Stimulated activated CD4-positive, alpha-beta T cell treated with anti-CD3 and anti-CD28 coated beads, Interleukin-4, amount 100 ng/mL, for 4 hours (primary cell): ENCODE results near the gene MACC1.
"Not testable (repeated sequence)": the region's sequence is repeated elsewhere in the genome, so short reads cannot be mapped to it uniquely, and the experiment has no call there.

ENCODE experiments used
- DNase-seq, 2 experiments: peaks; one replicate each; pipeline ENCODE4 v3.0.0-alpha.2; 2020

MACC1 gene

GRCh38 chr7:20165146-20165510 is 52.1 kb downstream of the MACC1 start:
- DNase-seq: no peak

GRCh38 chr7:20164425-20165145 is 52.6 kb downstream of the MACC1 start:
- no peak for DNase-seq

GRCh38 chr7:20162665-20163064 is 54.5 kb downstream of the MACC1 start:
- no peak for DNase-seq

- DNase-seq: no peak
These were observed 57.9 kb downstream of the MACC1 start for GRCh38 chr7:20159226-20159747.

GRCh38 chr7:20158684-20159083 is 58.5 kb downstream of the MACC1 start:
- DNase-seq: no peak

GRCh38 chr7:20157456-20157855 is 59.7 kb downstream of the MACC1 start:
- no peak for DNase-seq

- DNase-seq: no peak
These were observed 63.2 kb downstream of the MACC1 start for GRCh38 chr7:20153999-20154398.

GRCh38 chr7:20153567-20153966 is 63.6 kb downstream of the MACC1 start:
- DNase-seq: no peak

- DNase-seq: no peak
These were observed 64.7 kb downstream of the MACC1 start for GRCh38 chr7:20152511-20152910.

- no peak for DNase-seq
These were observed 65.3 kb downstream of the MACC1 start for GRCh38 chr7:20151708-20152456.

GRCh38 chr7:20146451-20146850 is 70.7 kb downstream of the MACC1 start:
- DNase-seq: no peak

GRCh38 chr7:20144801-20145200 is 72.4 kb downstream of the MACC1 start:
- DNase-seq: no peak

GRCh38 chr7:20141666-20142065 is 75.5 kb downstream of the MACC1 start:
- no peak for DNase-seq

- no peak for DNase-seq
These were observed 76.2 kb downstream of the MACC1 start for GRCh38 chr7:20141002-20141345.

GRCh38 chr7:20140291-20141001 is 76.7 kb downstream of the MACC1 start:
- DNase-seq: no peak

GRCh38 chr7:20136647-20137046 is 80.5 kb downstream of the MACC1 start:
- DNase-seq: no peak

GRCh38 chr7:20133803-20134202 is 83.4 kb downstream of the MACC1 start:
- no peak for DNase-seq

- no peak for DNase-seq
These were observed 84.6 kb downstream of the MACC1 start for GRCh38 chr7:20132585-20132984.

- no peak for DNase-seq
These were observed 85.4 kb downstream of the MACC1 start for GRCh38 chr7:20131776-20132175.

- no peak for DNase-seq
These were observed 87.3 kb downstream of the MACC1 start for GRCh38 chr7:20129920-20130319.

GRCh38 chr7:20128001-20128400 is 89.2 kb downstream of the MACC1 start:
- DNase-seq: no peak

- not testable (repeated sequence) for DNase-seq
These were observed 91.1 kb downstream of the MACC1 start for GRCh38 chr7:20126060-20126459.

GRCh38 chr7:20124087-20124486 is 93.1 kb downstream of the MACC1 start:
- DNase-seq: not testable (repeated sequence)
